GM12865 (cell line): ENCODE measurements around the gene SH2D2A.

ENCODE experiments used
- DNase-seq: peaks from one replicate; pipeline ENCODE4 v3.0.0; 2010; ENCODE audit warnings: low read depth
- H3K4me3 ChIP-seq: 2 replicates; pipeline ENCODE4 v1.5.1; 2011; ENCODE audit warnings: mild to moderate bottlenecking, low read depth, low read length, control low read depth
- TF ChIP-seq, protein P1 (sequence below): IDR thresholded peaks from 2 replicates; pipeline ENCODE4 v1.5.1; 2011; ENCODE audit warnings: low read length, control low read depth, low read depth, inconsistent platforms; ENCODE audit not compliant: insufficient read depth; ENCODE audit errors: missing control alignments

SH2D2A gene

DNA sequence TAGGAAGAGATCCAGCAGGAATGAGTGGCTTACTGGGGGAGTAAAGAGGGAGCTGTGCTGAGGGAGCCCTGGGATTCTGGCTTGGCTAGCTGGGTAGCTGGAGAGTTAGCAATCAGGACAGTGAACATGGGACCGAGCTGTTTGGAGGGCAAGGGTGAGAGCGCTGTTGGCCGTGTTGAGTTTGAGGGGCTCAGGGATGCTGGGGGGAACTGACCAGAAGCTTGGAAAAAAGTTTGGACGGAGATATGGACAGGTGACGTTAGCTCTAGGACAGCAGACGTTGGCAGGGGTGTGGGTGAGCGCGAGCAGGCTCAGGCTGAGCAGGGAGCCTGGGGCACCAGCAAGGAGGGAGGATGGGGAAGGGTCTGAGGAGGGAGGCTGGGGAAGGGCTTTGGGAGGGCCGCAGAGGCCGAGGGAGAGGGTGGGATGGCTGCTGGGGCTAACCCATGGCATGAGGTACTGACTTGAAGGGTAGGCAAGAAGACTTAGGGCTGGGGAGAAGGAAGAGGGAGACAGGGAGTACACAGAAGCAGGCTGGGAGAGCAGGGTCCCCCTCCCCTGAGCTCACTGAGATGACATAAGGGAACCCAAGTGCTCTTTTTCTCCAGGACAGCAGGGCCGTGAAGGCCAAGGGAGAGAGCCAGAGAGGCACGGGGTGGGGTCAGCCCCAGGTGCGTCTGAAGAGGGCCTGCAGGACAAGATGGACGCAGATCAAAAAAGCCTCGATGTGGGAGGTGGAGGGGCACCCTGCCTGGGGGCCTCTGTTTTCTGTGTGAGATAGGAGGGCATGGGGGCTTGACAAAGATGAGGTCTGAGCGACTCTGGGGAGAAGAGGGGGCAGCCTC lies 8.2 kb downstream of the SH2D2A start:
- TF ChIP-seq, protein P1, sequence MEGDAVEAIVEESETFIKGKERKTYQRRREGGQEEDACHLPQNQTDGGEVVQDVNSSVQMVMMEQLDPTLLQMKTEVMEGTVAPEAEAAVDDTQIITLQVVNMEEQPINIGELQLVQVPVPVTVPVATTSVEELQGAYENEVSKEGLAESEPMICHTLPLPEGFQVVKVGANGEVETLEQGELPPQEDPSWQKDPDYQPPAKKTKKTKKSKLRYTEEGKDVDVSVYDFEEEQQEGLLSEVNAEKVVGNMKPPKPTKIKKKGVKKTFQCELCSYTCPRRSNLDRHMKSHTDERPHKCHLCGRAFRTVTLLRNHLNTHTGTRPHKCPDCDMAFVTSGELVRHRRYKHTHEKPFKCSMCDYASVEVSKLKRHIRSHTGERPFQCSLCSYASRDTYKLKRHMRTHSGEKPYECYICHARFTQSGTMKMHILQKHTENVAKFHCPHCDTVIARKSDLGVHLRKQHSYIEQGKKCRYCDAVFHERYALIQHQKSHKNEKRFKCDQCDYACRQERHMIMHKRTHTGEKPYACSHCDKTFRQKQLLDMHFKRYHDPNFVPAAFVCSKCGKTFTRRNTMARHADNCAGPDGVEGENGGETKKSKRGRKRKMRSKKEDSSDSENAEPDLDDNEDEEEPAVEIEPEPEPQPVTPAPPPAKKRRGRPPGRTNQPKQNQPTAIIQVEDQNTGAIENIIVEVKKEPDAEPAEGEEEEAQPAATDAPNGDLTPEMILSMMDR = no peak
- DNase-seq = no peak
- H3K4me3 ChIP-seq = no peak overlapping the region

DNA sequence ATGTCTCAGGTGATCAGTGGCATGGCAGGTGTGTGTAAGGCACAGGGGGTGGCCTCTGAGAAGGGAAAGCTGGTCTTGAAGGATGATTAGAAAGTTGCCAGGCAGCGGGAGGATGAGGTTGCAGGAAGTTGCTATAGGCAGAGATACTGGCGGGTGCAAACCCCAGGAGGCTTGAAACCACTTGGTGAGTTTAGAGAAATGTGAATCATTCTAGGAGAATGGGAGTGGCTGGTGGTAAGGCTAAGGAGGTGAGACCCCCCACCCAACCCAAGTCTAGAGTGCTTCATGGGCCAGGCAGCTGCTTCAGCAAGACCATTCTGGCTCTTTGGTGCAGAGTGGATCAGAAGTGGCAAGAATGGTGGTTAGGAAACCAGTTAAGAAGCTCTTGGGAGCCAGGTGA lies 9.0 kb downstream of the SH2D2A start:
- no peak overlapping the region for H3K4me3 ChIP-seq
- DNase-seq = peak; percentile 50
- TF ChIP-seq, protein P1 = no peak

DNA sequence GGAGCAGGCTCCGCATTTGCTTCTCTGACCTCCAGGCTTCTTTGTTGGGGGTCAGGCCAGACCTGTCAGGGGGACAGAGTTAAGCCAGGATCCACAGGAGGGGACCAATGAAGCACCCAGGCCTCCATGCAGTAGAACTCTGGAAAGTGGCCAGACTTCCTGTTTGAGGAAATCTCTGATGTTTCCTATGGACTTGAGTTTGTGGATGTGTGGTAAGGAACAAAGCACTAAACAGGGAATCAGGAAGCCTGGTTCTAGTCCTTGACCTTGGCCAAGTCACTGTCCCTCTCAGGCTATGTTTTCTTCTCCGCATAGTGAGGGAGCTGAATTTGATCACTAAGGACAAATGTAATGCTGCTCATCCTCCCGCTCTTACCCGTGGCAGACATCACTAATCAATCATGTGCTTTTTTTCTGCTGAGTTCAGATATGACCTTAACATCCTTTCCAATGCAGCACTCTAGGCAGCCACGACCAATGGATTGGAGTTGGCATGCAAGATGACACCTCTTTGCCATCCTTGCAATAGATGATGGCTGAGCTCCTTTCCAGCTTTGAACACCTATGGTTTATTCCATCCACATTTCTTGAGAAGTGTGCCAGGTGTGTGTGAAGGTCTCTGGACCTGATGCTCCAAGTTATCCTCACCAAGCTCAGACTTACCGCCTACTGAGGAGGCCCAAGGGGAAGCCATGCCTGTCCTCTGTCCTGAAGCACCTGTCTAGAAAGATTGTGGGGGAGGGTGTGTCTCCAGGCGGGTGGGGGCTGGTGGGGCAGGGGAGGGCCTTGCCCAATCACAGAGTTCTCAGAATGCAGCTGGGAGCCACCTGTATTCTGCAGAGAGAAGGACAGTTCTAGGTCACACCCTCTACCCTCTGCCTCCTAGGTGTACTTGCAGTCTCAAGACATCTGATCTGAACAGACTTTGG lies 9.9 kb downstream of the SH2D2A start:
- TF ChIP-seq, protein P1 = no peak
- DNase-seq = no peak
- no peak overlapping the region for H3K4me3 ChIP-seq

DNA sequence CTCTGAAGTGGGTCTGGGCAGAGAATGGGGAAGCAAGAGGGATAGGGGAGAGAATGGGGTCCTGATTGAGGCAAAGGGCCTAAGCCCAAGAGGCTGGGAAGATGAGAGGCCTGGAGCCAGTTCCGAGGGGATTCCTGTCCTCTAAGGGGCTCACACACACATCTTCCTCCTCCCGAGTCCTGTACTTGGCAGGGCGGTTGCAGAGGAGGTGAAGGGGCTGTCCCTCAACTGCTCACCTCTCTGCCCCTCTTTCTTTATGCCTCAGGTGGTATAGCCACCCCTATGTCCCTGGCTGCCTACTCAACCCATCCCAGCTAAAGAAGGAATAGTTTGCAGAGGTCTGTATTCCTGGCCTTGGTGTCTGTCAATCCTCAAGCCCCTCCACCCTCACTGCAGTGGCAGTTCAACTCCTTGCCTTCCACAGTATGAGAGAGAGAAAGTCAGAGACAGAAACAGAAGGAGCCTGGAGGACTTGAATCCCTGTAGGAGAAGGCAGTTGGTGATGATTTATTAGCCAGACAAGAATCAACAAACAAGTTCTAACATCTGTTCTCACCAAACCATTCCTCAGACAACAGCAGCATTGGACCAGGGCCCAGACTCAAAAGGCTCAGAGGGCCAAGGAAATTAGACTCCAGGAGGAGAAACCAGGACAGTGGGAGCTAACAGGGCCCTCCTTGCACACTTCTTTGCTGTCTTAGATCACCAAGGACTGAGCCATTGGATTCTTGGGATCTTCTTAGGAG lies 10.7 kb downstream of the SH2D2A start:
- no peak for DNase-seq
- TF ChIP-seq, protein P1 = no peak
- H3K4me3 ChIP-seq = no peak overlapping the region

DNA sequence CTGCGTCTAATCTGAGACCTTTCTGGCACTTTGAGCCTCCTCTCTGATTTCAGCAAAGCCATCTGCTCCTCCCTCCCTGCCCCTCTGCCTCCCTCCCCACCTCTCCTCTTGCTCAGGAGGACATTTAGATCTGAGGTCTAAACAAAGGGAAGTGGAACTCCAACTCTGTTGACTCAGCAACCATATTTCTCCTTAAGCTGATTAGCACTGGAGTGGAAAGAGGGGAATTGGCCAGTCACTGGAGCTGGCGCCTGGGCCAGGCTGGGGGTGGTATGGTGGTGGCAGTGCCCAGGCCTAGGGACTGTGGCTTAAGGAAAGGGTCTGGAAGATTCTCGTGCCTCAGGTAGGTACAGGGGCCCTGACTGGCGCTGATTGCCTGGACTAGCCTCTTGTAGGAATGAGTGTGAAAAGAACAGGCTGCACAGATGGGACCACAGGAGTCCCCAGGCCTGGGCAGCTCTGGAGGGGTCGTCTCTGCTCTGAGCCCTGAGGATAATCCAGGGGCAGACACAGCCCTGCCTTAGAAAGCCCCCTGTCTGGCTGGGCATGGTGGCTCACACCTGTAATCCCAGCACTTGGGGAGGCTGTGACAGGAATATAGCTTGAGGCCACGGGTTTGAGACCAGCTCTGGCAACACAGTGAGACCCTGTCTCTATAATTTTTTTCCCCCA lies 11.9 kb downstream of the SH2D2A start:
- H3K4me3 ChIP-seq = no peak overlapping the region
- TF ChIP-seq, protein P1 = no peak
- no peak for DNase-seq

DNA sequence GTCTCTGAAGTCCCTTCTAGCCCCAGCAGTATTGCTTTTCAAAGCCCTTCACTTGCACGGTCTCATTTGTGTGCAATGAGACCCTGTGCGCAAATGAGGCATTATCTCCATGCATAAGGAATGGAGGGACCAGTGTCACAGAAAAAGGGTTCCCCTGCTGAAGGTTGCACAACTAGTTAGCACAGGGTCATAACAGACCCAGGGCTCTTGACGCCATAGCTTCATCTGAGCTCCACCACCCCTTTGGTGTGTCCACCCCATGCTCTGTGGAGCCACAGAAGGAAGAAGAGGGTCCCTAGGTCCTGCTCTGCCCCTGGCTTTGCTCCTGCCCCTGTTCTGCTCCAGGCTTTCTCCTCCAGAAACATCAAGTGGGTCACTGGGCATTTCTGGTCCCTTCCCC lies 12.6 kb downstream of the SH2D2A start:
- TF ChIP-seq, protein P1 = no peak
- no peak for DNase-seq

More for the DNA sequence above, 12.6 kb downstream of the SH2D2A start:
- no peak overlapping the region for H3K4me3 ChIP-seq
